ENCODE data around the gene SPRN.
"Not testable (repeated sequence)": the region's sequence is repeated elsewhere in the genome, so short reads cannot be mapped to it uniquely, and the experiment has no call there.

The SPRN gene

GRCh38 chr10:133383551-133383950 is 40.9 kb downstream of the SPRN start:
- no peak for DNase-seq

GRCh38 chr10:133381036-133381435 is 43.4 kb downstream of the SPRN start:
- no peak for DNase-seq

GRCh38 chr10:133379801-133380666 is 44.4 kb downstream of the SPRN start:
- no peak for DNase-seq

GRCh38 chr10:133379152-133379800 is 45.1 kb downstream of the SPRN start, which contains the start of gene PAOX:
Gene PAOX (plus strand): TSS chr10:133379262. CDS start chr10:133379317, 55 bp downstream.
- DNase-seq = no peak

- DNase-seq = no peak
These were observed 46.0 kb downstream of the SPRN start for GRCh38 chr10:133378251-133379096.

- no peak for DNase-seq
These were observed 46.6 kb downstream of the SPRN start for GRCh38 chr10:133377818-133378250.

GRCh38 chr10:133377025-133377817 is 47.2 kb downstream of the SPRN start:
- DNase-seq = no peak

GRCh38 chr10:133376183-133376582 is 48.2 kb downstream of the SPRN start:
- not testable (repeated sequence) for DNase-seq

- DNase-seq = no peak
These were observed 48.9 kb downstream of the SPRN start for GRCh38 chr10:133375357-133376115.

GRCh38 chr10:133373174-133374090 is 51.0 kb downstream of the SPRN start, which contains the start of gene ECHS1:
Gene ECHS1 (minus strand): TSS chr10:133373354. CDS start chr10:133373333, 21 bp downstream.
- DNase-seq = peak; percentile 75

- no peak for DNase-seq
These were observed 51.9 kb downstream of the SPRN start for GRCh38 chr10:133372507-133372906.
